GM19193 (cell line): ENCODE data around the gene KCNJ4.

Experiments used
- POLR2A ChIP-seq: IDR thresholded peaks from 4 replicates; pipeline ENCODE4 v1.6.1; 2011; ENCODE audit not compliant: insufficient read depth, insufficient read length; ENCODE audit errors: extremely low read depth

Gene KCNJ4

DNA sequence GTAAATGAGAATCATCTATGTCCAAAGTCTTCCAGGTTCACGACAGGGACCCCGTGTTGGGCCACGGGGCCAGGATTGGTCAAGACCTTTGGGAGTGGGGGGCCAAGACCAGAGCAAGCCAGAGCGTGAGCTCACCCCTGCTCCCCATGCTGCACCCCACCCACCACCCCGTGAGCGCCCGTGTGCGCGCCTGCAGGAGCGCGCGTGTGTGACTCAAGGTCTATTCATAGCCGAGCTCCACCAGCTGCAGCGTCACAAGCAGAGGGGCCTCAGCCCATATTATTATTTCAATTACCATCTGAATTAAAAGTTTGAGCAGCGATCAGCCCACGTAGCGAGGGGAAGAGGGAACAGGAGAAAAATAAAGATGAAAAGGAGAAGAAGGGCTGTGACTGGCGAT is 5.2 kb downstream of the KCNJ4 start:
- no peak for TF ChIP-seq POLR2A

DNA sequence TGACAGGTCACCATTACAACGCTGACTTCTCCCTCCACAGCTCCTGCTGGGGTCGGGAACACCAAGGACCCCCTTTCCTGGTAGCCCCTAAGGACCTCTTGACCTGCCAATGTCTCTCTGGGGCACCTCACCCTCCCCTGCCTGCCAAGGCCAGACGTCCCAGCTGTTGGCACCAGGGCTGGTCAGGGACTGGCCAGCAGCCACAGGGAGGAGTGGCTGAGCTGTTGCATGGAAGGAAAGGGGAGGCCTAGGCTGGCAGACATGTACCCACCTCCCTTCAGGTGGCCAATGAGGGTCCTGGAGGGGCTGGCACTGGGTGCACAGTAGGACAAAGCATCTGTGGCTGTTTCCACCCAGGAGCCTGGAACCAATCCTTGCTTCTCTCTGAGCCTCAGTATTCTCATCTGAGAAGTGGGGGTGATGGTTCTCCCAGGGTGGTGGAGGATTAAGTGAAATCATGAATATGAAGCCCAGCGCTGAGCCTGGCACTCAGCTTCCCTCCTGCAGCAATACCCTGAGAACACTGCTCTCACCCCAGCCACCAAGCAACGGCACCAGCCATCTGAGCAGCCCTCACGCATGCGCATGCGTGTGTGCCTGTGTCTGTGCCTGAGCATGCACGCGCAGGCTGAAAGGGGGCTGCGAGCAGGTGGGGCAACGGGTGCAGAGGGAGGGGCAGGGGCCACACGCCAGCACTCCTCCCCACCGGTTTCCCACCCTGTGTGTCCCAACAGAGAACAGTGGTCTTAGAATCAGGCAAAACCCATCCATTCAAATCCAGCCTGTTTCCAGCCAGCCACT is 5.9 kb downstream of the KCNJ4 start:
- TF ChIP-seq POLR2A: no peak

DNA sequence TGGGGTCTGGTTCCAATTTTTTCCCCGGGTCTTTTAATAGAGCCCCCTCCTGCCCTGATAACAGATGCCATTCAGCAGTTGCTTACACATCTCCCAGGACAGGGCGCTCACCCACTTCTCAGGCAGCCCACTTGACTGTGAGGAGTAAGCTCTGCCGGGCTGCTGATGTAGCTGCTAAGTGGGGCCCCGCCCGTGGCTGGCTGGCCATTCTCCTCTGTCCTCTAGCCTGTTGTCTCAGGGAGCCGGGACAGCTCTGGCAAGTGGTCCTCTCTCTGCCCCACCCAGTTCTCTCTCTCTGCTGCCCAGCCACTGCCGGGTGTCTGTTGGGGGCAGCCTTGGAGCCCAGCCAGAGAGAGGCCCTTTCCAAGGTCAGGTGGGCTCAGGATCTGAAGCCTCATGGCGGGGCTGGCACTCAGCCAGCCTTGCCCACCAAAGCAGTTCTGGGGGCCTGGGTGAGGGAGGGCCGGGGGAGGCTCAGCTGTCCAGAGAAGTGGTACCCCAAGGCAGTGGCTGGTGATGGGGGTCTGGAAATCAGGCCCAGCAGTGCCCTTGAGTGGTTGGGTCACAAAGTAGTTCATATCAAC is 8.9 kb downstream of the KCNJ4 start:
- no peak for TF ChIP-seq POLR2A

GRCh38 chr22:38444783-38445182 is 10.2 kb downstream of the KCNJ4 start:
- TF ChIP-seq POLR2A: no peak

GRCh38 chr22:38443628-38444521 is 11.1 kb downstream of the KCNJ4 start:
- no peak for TF ChIP-seq POLR2A

DNA sequence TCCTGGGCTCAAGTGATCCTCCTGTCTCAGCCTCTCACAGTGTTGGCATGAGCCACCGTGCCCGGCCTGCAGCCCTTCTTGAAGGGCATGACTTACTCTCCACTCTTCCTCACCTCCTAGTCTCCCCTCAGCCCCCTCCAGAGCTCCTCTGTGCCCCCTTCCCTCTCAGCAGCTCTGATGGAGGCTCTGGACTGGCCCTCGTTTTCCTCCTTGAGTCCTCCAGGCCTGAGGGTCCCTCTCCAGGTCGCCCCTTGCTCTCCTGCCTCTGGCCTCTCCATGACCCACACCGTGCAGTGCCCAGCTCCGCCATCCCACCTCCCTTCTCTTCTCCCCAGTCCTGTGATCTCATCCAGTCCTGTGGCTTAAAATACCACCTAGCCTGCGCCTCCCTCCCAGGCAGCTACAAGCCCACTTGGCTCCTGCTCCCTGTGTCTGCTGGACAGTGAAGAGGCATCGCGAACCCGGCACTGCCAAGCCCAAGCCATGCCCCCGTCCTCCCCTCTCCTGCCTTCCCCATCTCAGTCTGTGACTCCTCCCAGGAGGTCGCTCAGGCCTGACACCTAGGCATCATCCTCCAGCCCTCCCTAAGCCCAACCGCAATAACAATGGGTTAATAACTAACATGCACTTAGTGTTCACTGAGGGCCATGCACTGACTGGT is 11.9 kb downstream of the KCNJ4 start:
- no peak for TF ChIP-seq POLR2A

DNA sequence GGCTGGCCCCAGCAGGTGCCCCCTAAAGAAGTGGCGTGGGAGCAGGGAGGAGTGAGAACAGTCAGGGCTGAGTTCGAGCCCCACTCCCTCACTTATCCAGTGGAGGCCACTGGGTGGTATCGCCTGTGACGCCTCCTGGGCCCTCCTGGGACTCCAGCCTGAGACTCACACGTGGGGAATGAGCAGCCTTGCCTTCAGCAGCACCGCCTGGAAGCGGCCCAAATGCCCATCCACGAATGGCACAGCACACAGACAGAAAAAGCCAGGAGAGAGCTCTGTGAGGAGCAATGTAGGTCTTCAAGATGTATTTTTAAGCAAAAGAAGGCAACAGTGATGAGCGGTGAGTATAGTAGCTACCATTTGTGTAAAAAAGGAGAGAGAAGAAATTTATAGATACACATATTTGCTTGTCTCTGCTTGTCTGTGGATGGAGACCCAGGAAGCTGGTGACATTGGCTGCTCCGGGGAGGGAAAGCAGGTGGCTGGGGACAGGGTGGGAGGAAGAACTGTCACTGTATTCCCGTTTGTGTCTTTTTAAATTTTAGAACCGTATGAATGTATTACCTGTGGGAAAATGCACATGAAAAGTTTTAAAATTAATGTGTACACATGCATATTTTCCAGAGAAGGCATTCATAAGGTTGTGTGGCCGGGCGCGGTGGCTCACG is 13.2 kb downstream of the KCNJ4 start:
- TF ChIP-seq POLR2A: no peak

- no peak for TF ChIP-seq POLR2A
Observed at GRCh38 chr22:38440747-38441350, 14.2 kb downstream of the KCNJ4 start.

GRCh38 chr22:38437416-38437815 is 17.6 kb downstream of the KCNJ4 start:
- TF ChIP-seq POLR2A: no peak

DNA sequence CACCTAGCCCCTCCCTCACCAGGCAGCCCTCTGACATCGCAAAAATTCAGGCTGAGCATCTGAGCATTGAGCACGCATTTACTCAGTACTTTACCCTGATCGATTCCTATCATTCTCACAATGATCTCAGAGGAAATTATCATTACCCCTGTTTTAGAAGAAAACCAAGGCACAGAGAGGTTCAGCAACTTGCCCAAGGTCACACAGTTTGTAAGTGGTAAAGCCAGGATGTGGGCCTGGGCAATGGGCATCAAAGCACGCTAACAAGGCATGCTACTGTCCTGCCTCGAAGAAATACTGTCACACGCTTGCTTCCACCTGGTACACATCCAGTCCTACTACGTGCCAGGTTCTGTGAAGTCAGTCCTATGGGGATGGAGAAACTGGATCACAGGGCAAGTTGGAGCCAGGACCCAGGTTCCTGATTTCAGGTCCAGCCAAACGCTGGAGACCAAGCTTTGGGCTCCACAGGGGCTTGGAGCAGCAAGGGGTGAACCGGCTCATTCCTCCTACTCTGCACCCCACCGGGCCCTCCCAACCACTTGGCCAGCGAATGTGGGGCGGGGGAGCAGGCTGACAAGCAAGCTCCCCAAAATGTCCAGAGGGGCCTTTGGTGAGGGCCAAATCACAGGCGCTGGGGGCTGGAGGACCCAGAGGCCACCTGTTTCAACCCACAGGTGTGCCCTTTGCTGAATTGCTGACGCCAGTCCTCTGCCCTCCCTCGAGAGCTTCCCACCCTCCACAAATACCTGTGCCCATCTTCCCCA is 18.2 kb downstream of the KCNJ4 start:
- TF ChIP-seq POLR2A: no peak

GRCh38 chr22:38435965-38436364 is 19.0 kb downstream of the KCNJ4 start:
- no peak for TF ChIP-seq POLR2A

- TF ChIP-seq POLR2A: no peak
Observed at GRCh38 chr22:38435010-38435409, 20.0 kb downstream of the KCNJ4 start.

GRCh38 chr22:38433871-38434270 is 21.1 kb downstream of the KCNJ4 start:
- TF ChIP-seq POLR2A: no peak

DNA sequence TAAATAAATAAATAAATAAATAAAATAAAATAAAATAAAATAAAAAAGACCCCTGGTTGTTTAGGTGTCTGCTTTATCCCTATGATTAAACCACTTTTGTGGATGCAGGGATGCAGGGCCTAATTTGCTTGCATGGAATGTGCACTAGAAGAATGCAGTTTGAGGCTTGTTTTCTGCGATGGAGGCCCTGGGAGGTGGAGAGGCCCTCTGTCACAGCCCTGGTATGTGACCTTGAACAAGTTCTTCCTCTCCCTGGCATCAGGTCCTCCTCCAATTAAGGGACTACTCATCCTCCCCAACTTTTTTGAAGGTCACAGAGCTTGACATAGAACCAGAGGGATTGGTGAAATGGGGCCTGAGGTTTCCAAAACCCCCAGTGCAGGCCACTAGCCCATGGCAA is 22.7 kb downstream of the KCNJ4 start:
- no peak for TF ChIP-seq POLR2A
